KG1 (cell line): ENCODE results near the gene ARPC2.

ENCODE experiments used
- DNase-seq: peaks from one replicate; lab custom pipeline; 2025; lab: John Stamatoyannopoulos, UW

The ARPC2 gene

DNA sequence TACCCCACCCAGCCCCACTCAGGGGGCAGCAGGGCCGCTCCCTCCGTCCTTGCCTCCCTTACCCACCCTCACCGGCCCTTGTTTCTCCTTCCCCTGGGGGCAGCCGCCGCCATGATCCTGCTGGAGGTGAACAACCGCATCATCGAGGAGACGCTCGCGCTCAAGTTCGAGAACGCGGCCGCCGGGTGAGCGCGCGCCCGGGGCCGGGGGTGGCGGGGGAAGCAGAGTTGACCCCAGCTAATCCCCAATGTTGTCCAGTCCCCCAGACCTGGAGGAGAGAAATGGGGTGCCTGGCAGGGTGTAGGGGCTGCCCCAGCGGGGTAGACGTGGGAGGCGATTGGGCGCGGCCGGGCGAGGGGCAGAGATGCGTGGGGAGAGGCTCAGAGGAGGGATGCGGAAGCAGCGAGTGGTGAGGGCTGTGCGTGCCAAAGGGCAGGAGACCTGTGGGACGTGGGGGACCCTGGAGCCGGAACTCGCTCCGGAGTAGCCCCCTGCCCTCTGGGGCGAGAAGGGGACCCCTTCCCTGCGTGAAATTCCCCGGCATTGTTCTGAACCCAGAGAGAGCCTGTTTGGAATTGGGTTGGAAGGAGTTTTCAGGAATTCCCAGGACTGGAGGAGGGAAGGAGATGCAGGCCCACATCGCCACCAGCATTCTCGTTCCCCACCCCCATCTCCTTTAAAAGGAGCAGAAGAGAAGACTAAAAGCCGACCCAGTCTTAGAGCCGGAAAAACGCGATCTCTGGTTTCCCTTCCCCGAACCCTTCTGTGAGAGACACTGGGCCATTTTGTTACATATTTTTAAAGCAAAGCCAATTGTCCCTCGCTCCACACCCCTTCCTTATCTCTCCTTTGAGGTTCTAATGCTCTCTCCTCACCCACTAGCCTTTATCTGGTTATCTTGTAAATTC, 625 bp downstream of the ARPC2 start:
- DNase-seq, result peak; percentile 43

- DNase-seq, result peak; percentile 47
Measured at GRCh38 chr2:218218268-218219185, 1.5 kb downstream of the ARPC2 start.

- DNase-seq, result no peak
Measured at GRCh38 chr2:218219934-218220333, 2.9 kb downstream of the ARPC2 start.

DNA sequence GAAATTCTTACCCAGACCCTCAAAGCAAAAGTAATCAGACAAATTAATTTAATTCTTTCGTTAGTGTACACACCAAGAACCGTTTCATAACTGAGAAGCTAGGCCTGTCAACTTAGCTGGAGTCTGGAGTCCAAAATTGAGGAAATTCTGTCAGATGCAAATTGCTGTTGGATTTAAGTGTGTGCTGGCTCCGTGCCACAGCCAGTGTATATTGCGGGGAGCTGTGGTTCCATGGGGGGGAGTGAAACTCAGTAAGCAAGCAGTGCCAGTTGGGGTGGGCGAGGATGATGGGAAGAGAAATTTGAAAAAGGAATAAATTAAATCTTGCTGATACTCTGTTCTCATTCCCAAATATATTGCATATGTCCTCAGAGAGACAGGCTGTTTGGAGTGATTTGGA, 4.0 kb downstream of the ARPC2 start:
- no peak for DNase-seq

DNA sequence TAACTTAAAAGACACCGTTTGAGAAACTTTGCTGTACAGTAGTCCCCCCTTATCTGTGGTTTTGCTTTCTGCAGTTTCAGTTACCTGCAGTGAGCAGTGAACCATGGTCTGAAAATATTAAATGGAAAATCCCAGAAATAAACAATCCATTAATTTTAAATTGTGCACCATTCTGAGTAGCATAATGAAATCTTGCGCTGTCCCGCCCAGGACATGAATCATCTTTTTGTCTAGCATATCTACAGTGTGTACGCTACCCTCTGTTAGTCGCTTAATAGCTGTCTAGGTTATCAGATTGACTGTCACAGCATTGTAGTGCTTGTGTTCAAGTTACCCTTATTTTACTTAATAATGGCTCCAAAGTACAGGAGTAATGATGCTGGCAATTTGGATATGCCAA, 6.1 kb downstream of the ARPC2 start:
- no peak for DNase-seq

GRCh38 chr2:218224186-218224585, 7.2 kb downstream of the ARPC2 start:
- no peak for DNase-seq

- DNase-seq, result no peak
Measured at GRCh38 chr2:218226903-218227302, 9.9 kb downstream of the ARPC2 start.

DNA sequence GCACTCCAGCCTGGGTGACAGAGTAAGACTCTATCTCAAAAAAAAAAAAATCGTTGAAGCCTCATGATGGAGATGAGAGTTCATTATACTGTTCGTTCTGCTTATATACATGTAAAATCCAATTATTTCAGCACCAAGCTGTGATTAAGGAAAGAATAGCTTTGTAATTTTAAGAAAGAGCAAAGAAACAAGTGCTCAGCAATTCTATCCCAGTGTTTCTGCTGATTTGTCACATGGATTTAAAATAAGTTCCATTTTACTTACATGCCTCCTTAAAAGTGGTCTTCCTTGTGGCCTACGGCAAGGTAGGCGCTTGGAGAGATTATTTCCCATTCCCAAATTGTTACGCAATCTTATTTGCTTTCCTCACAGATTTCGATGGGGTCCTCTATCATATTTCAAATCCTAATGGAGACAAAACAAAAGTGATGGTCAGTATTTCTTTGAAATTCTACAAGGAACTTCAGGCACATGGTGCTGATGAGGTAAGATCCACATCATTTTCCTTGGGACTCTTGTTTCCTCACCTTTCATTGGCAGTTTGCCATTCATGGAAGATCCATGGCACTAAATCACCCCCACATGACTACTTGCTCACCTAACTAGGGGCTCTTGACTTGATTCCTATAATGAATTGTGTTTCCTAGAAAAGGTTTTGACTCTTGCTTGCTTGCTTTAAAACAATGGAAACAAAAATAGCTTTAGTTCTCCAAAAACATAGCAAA, 11.5 kb downstream of the ARPC2 start:
- DNase-seq, result no peak

- peak; percentile 62 for DNase-seq
Measured at GRCh38 chr2:218229239-218229638, 12.2 kb downstream of the ARPC2 start.

GRCh38 chr2:218229851-218230250, 12.9 kb downstream of the ARPC2 start:
- DNase-seq, result no peak

GRCh38 chr2:218230882-218231281, 13.9 kb downstream of the ARPC2 start:
- DNase-seq, result no peak

GRCh38 chr2:218233543-218233942, 16.6 kb downstream of the ARPC2 start:
- DNase-seq, result no peak

GRCh38 chr2:218234521-218234920, 17.5 kb downstream of the ARPC2 start:
- DNase-seq, result no peak

- DNase-seq, result no peak
Measured at GRCh38 chr2:218235017-218235416, 18.0 kb downstream of the ARPC2 start.

DNA sequence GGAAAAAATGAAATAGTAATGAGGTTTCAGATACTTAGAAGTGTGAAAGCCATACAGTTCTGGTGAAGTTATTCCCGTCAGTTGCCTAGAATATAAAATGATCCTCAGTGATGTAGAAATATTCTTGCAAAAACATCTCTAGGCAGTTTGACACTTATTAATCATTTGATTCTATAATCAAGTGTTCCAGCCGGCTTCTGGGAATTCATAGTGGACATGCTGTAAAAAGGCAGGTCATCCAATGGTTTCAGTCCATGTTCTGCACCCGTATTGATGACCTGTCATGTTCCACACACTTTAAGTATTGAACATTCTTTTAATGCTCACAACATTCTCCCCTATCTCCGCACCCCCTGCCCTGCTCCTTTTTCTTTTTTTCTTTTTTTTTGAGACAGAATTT, 19.8 kb downstream of the ARPC2 start:
- no peak for DNase-seq

GRCh38 chr2:218238887-218239286, 21.9 kb downstream of the ARPC2 start:
- DNase-seq, result no peak

GRCh38 chr2:218244204-218244603, 27.2 kb downstream of the ARPC2 start:
- no peak for DNase-seq

- DNase-seq, result no peak
Measured at GRCh38 chr2:218244665-218245064, 27.7 kb downstream of the ARPC2 start.

DNA sequence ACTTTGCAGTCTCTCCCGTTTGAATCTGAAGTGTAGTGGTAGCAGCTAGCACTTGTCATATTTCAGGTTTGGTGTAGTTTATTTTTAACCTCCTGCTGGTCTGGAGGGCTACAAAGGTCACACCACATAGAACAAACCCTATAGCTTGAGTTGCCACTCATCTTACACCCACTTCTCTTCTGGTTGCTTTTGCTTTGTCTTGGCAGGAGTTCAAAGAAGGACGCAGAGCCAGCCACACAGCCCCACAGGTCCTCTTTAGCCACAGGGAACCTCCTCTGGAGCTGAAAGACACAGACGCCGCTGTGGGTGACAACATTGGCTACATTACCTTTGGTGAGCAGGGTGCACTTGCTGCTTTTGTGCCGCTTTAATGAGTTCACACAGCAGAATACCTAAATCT, 28.2 kb downstream of the ARPC2 start:
- DNase-seq, result no peak

- no peak for DNase-seq
Measured at GRCh38 chr2:218249691-218250090, 32.7 kb downstream of the ARPC2 start.

DNA sequence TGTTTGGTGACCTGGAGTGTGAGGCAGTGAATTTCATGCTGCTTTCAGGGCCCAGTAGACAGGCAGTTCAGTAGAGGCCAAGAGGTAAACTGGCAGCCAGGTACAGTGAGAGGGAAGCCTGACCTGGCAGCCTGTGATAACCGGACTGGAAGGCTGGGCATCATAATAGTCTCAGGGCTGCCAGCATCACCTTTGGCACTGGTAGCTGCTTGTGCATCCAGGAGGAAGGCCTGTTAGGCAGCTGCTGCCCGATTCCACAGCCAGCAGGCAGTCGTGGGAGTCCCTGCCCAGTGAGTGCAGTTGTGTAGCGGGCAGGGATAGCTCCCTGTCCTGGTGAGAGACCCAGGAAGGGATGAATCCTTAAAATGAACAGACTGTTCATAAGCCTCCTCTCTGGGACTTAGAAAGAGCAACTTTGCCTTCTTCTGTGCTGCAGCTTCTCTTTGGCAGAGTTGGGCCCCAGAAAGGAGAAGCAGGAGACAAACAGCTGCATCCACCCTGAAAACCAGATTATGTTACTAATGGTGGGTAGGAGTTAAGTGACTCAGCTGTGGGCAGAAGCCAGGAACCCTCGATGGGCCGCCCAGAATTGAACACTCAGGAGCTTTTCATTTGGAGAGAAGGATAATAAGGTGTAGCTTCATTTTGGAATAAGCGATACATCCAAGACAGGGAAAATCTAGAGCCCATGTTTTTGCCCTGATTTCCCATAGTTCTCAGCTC, 35.7 kb downstream of the ARPC2 start:
- no peak for DNase-seq

DNA sequence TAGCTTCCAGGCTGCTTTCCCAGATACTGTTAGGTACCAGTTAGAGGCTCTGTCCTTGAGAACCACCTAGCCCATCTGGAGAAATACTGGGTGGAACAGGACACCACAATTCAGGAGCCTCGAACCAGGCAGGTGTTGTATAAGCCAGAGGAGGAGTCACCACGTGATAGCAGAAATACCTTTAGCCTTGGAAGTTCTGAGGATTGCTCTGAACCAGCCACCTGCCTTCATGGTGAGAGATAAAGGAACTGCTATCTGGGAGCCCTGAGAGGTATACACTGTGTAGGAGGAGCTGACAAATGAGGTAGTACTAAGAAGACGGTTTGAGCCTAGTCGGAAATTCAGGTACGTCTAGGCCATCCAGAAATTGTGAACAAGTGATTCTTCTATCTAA, 36.2 kb downstream of the ARPC2 start:
- no peak for DNase-seq
